ENCODE data around the gene IQUB. TPM values are rescaled to one million over a fixed set of nuclear protein-coding genes. Genes with fewer than 3 reads are reported as not detected.

Gene IQUB
- total RNA-seq, 5 donors from 2014 or later (not counting 1 experiment from before 2014, with no cell fraction given): 0.09 TPM; not detected in 3

DNA sequence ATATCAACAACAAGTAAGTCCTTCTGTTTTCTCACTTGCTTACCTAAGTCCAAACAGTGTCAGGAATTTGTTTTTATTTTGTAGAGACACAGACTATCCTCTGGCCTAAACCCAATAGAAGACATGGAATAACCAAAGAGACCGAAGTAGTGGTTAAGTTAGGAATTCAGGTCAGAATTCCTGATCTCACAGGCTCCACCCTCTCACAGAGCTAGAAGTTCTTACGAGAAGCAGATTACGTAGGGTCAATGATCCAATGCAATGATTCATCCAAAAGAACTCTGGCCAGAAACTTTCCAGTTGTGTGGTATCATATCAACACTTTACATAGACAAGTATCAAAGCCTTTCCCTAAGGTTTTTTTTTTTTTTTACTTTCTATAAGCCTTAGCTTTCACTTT is 73.8 kb downstream of the IQUB start:
- Mint-ChIP-seq H3K36me3 (no peaks in the 10 kb centered on the region), H3K4me1 (no peaks in the 10 kb centered on the region), H3K4me3 (no peak overlapping the region), H3K27ac (no peak overlapping the region), H3K27me3 (peaks cover 1 to 3% of the 10 kb centered on the region in 2 donors), H3K9me3 (no peaks in the 10 kb centered on the region)
- H3K9me3 ChIP-seq: no peaks in the 10 kb centered on the region
- ATAC-seq (replicated peaks in 1 of 4): no peak
- no peak overlapping the region for H3K4me3 ChIP-seq (ENCODE audit: control insufficient read depth in 1 of 2, extremely low read depth in 1 of 2, low read length in 1 of 2)
- POLR2A ChIA-PET: no interaction called here
- DNase-seq: no peak
- no peaks in the 10 kb centered on the region for H3K36me3 ChIP-seq (ENCODE audit: control insufficient read depth in 2 of 2, extremely low read depth in 1 of 2, insufficient read depth in 1 of 2, low read length in 1 of 2)
- no peaks in the 10 kb centered on the region for H3K4me1 ChIP-seq (ENCODE audit: control insufficient read depth in 1 of 2, extremely low read depth in 1 of 2, insufficient read depth in 2 of 2, low read length in 2 of 2)
- CTCF ChIA-PET: no interaction called here
- H3K27me3 ChIP-seq (replicated peaks in 1 of 2; ENCODE audit: control insufficient read depth in 2 of 2, extremely low read depth in 1 of 2, insufficient read depth in 2 of 2, low read length in 1 of 2): no peaks in the 10 kb centered on the region
- H3K27ac ChIP-seq (ENCODE audit: low read length): no peak overlapping the region
- no CpG with 5 or more reads among the region's 3 CpGs for WGBS (ENCODE audit: insufficient coverage)

DNA sequence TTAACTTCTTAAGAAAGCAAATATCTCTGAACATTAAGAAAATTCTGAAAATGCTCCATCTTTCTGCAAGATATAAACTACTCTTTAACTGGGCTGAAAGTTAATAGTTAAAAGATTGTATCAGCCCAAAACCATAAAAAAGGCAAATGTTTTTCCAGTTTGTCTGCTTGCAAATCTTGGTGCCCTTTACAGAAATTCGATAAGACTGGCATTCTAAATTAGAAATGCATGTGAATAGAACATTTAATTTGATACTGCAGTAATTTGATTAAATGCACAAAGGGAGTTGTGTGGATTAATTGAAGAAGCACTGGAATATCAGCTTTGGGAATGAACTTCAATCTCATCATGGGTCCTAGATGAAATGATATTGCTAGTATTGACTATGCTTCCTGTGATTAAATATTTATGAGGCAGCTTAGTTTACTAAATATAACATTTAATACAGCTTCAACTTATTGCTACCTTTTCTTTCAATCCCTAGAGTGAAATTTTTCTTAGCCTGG is 78.4 kb downstream of the IQUB start:
- H3K27me3 Mint-ChIP-seq: no peaks in the 10 kb centered on the region
- H3K27ac Mint-ChIP-seq: no peak overlapping the region
- ATAC-seq (replicated peaks in 1 of 4): no peak
- Histone ChIP-seq H3K27me3 (replicated peaks in 1 of 2; ENCODE audit: control insufficient read depth in 2 of 2, extremely low read depth in 1 of 2, insufficient read depth in 2 of 2, low read length in 1 of 2) (no peaks in the 10 kb centered on the region), H3K4me1 (ENCODE audit: control insufficient read depth in 1 of 2, extremely low read depth in 1 of 2, insufficient read depth in 2 of 2, low read length in 2 of 2) (no peaks in the 10 kb centered on the region), H3K9me3 (no peaks in the 10 kb centered on the region), H3K36me3 (ENCODE audit: control insufficient read depth in 2 of 2, extremely low read depth in 1 of 2, insufficient read depth in 1 of 2, low read length in 1 of 2) (no peaks in the 10 kb centered on the region), H3K27ac (ENCODE audit: low read length) (no peak overlapping the region), H3K4me3 (ENCODE audit: control insufficient read depth in 1 of 2, extremely low read depth in 1 of 2, low read length in 1 of 2) (no peak overlapping the region)
- ChIA-PET POLR2A (no interaction called here), CTCF (no interaction called here)
- H3K9me3 Mint-ChIP-seq: peaks cover 6 to 9% (median 7%) of the 10 kb centered on the region in 3 donors
- no peaks in the 10 kb centered on the region for H3K36me3 Mint-ChIP-seq
- no peak overlapping the region for H3K4me3 Mint-ChIP-seq
- WGBS (ENCODE audit: insufficient coverage): no CpG with 5 or more reads among the region's 1 CpG
- no peaks in the 10 kb centered on the region for H3K4me1 Mint-ChIP-seq
- no peak for DNase-seq

DNA sequence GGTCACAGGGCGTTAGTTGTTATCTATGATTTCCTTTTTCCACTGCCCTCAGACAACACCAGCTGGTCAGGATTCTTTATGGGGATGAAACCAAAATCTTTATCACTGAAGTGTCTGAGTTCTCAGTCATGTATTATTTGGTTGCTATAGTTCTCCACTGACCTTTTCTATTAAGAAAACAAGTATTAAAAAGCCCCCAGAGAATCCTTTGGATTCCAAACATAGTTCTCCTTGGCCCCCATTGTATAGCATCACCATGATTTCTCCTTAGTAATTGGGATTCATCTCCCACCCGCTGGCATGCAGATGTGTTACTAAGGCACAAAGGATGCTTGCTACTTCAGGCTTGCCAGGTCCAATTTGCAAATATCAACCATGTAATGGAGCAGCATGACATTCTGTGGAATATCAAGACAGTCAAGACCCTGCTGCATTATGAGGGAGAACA is 94.3 kb downstream of the IQUB start:
- Mint-ChIP-seq H3K36me3 (no peaks in the 10 kb centered on the region), H3K4me1 (no peaks in the 10 kb centered on the region), H3K9me3 (peaks cover 0 to 12% (median 5%) of the 10 kb centered on the region in 3 donors), H3K4me3 (no peak overlapping the region), H3K27me3 (no peaks in the 10 kb centered on the region), H3K27ac (no peak overlapping the region)
- DNase-seq (no peak), ATAC-seq (replicated peaks in 1 of 4) (no peak)
- no peaks in the 10 kb centered on the region for H3K27me3 ChIP-seq (replicated peaks in 1 of 2; ENCODE audit: control insufficient read depth in 2 of 2, extremely low read depth in 1 of 2, insufficient read depth in 2 of 2, low read length in 1 of 2)
- POLR2A ChIA-PET: no interaction called here
- H3K4me1 ChIP-seq (ENCODE audit: control insufficient read depth in 1 of 2, extremely low read depth in 1 of 2, insufficient read depth in 2 of 2, low read length in 2 of 2): no peaks in the 10 kb centered on the region
- CTCF ChIA-PET: no interaction called here
- no CpG with 5 or more reads among the region's 2 CpGs for WGBS (ENCODE audit: insufficient coverage)
- no peak overlapping the region for H3K4me3 ChIP-seq (ENCODE audit: control insufficient read depth in 1 of 2, extremely low read depth in 1 of 2, low read length in 1 of 2)
- no peak overlapping the region for H3K27ac ChIP-seq (ENCODE audit: low read length)
- H3K9me3 ChIP-seq: no peaks in the 10 kb centered on the region
- H3K36me3 ChIP-seq (ENCODE audit: control insufficient read depth in 2 of 2, extremely low read depth in 1 of 2, insufficient read depth in 1 of 2, low read length in 1 of 2): no peaks in the 10 kb centered on the region

DNA sequence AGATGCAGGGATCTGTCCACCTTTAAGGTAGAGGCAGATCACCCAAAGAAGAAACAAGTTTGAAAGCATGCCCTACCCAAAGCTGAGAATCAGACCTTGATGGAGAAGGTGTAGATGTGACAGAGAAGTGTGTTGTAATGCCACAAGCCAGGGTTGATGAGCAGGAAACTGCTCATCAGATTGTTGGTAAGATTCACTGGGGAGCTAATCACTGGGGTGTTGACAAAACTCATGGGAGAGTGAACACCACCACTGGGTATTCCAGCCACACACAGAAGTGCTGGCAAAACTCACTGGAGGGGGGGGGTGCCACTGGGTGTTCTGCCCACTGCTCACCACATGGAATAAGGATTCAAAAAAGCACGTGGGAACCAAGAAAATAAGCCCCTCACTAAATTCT is 95.2 kb downstream of the IQUB start:
- no peak overlapping the region for H3K4me3 ChIP-seq (ENCODE audit: control insufficient read depth in 1 of 2, extremely low read depth in 1 of 2, low read length in 1 of 2)
- H3K4me3 Mint-ChIP-seq: no peak overlapping the region
- H3K27ac Mint-ChIP-seq: no peak overlapping the region
- H3K9me3 ChIP-seq: no peaks in the 10 kb centered on the region
- CTCF ChIA-PET: no interaction called here
- no peak for DNase-seq
- no peak for ATAC-seq (replicated peaks in 1 of 4)
- H3K9me3 Mint-ChIP-seq: peaks cover 0 to 5% (median 5%) of the 10 kb centered on the region in 3 donors
- H3K36me3 ChIP-seq (ENCODE audit: control insufficient read depth in 2 of 2, extremely low read depth in 1 of 2, insufficient read depth in 1 of 2, low read length in 1 of 2): no peaks in the 10 kb centered on the region
- POLR2A ChIA-PET: no interaction called here
- 0% methylated on average over 1 of the region's 1 CpG for WGBS (ENCODE audit: insufficient coverage)
- H3K27me3 Mint-ChIP-seq: no peaks in the 10 kb centered on the region
- no peak overlapping the region for H3K27ac ChIP-seq (ENCODE audit: low read length)
- H3K36me3 Mint-ChIP-seq: no peaks in the 10 kb centered on the region
- H3K4me1 ChIP-seq (ENCODE audit: control insufficient read depth in 1 of 2, extremely low read depth in 1 of 2, insufficient read depth in 2 of 2, low read length in 2 of 2): no peaks in the 10 kb centered on the region
- H3K4me1 Mint-ChIP-seq: no peaks in the 10 kb centered on the region
- H3K27me3 ChIP-seq (replicated peaks in 1 of 2; ENCODE audit: control insufficient read depth in 2 of 2, extremely low read depth in 1 of 2, insufficient read depth in 2 of 2, low read length in 1 of 2): no peaks in the 10 kb centered on the region

DNA sequence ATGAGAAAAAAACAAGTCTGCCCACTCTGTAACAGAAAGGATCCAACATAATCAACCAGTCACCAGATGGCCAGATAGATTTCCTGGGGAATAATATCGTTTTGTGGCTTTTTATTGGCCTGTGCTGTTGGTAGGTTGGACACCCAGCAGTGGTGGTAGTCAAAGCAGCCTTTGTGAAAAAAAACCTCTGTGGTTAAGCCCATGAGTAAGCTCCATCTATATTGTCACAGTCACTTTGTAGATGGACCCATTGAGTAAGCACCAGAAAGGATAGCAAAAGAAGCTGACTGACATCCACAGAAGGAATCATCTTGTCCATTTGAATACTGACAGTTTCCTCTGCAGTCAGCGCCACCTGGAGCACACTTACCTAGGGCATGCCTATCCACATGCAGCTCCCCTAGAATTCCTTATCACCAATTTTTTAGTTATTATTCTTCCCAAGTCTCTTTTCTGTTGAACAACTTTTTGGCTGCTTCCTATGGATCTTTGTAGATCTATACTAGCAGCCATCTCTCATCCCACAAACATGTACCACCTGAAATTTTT is 96.9 kb downstream of the IQUB start:
- ChIA-PET POLR2A (no interaction called here), CTCF (no interaction called here)
- H3K27me3 ChIP-seq (replicated peaks in 1 of 2; ENCODE audit: control insufficient read depth in 2 of 2, extremely low read depth in 1 of 2, insufficient read depth in 2 of 2, low read length in 1 of 2): no peaks in the 10 kb centered on the region
- H3K4me1 Mint-ChIP-seq: no peaks in the 10 kb centered on the region
- no peaks in the 10 kb centered on the region for H3K4me1 ChIP-seq (ENCODE audit: control insufficient read depth in 1 of 2, extremely low read depth in 1 of 2, insufficient read depth in 2 of 2, low read length in 2 of 2)
- ATAC-seq (replicated peaks in 1 of 4): no peak
- no peaks in the 10 kb centered on the region for H3K9me3 ChIP-seq
- DNase-seq: no peak
- H3K4me3 ChIP-seq (ENCODE audit: control insufficient read depth in 1 of 2, extremely low read depth in 1 of 2, low read length in 1 of 2): no peak overlapping the region
- no peaks in the 10 kb centered on the region for H3K36me3 Mint-ChIP-seq
- no peaks in the 10 kb centered on the region for H3K36me3 ChIP-seq (ENCODE audit: control insufficient read depth in 2 of 2, extremely low read depth in 1 of 2, insufficient read depth in 1 of 2, low read length in 1 of 2)
- no peak overlapping the region for H3K27ac ChIP-seq (ENCODE audit: low read length)
- WGBS (ENCODE audit: insufficient coverage): 100% methylated on average over 1 of the region's 2 CpGs
- H3K4me3 Mint-ChIP-seq: no peak overlapping the region
- peaks cover 0 to 3% (median 0%) of the 10 kb centered on the region in 3 donors for H3K9me3 Mint-ChIP-seq
- H3K27ac Mint-ChIP-seq: no peak overlapping the region
- H3K27me3 Mint-ChIP-seq: no peaks in the 10 kb centered on the region

DNA sequence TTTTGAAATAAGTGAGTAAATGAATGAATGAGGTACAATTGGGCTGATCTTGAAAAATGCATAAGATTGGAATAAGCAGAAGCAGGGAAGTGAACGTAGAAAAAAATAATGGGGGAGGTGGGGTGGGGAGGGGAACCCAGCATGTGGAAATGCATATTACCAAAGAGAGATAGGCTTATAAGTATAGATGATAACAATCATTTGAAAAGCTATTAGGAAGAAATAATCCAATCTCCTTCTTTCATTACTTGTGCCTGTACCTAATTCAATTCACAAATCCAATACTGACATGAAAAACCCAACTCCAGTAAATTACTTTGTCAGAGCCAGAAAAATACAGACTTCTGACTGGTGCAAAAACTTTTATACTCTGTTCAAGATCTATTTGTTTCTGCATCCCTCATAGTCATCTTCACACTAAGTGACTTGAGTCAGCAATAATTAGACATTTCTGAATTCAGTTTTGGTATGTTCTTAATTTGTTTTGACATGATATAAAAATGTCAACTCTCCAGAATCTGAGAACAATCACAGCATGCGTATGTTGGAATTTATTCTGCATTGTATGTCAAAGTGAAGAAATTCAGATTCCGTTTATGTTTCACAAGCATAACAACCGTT is 99.2 kb downstream of the IQUB start:
- ATAC-seq (replicated peaks in 1 of 4) (no peak), DNase-seq (no peak)
- H3K4me1 ChIP-seq (ENCODE audit: control insufficient read depth in 1 of 2, extremely low read depth in 1 of 2, insufficient read depth in 2 of 2, low read length in 2 of 2): no peaks in the 10 kb centered on the region
- POLR2A ChIA-PET: no interaction called here
- 86% methylated on average over 1 of the region's 4 CpGs for WGBS (ENCODE audit: insufficient coverage)
- no peak overlapping the region for H3K27ac ChIP-seq (ENCODE audit: low read length)
- H3K4me3 ChIP-seq (ENCODE audit: control insufficient read depth in 1 of 2, extremely low read depth in 1 of 2, low read length in 1 of 2): no peak overlapping the region
- H3K27me3 Mint-ChIP-seq: no peaks in the 10 kb centered on the region
- H3K27ac Mint-ChIP-seq: no peak overlapping the region
- H3K36me3 ChIP-seq (ENCODE audit: control insufficient read depth in 2 of 2, extremely low read depth in 1 of 2, insufficient read depth in 1 of 2, low read length in 1 of 2): no peaks in the 10 kb centered on the region
- H3K9me3 ChIP-seq: no peaks in the 10 kb centered on the region
- no peaks in the 10 kb centered on the region for H3K9me3 Mint-ChIP-seq
- H3K4me1 Mint-ChIP-seq: no peaks in the 10 kb centered on the region
- H3K36me3 Mint-ChIP-seq: no peaks in the 10 kb centered on the region
- H3K4me3 Mint-ChIP-seq: no peak overlapping the region
- no peaks in the 10 kb centered on the region for H3K27me3 ChIP-seq (replicated peaks in 1 of 2; ENCODE audit: control insufficient read depth in 2 of 2, extremely low read depth in 1 of 2, insufficient read depth in 2 of 2, low read length in 1 of 2)
- CTCF ChIA-PET: no interaction called here

DNA sequence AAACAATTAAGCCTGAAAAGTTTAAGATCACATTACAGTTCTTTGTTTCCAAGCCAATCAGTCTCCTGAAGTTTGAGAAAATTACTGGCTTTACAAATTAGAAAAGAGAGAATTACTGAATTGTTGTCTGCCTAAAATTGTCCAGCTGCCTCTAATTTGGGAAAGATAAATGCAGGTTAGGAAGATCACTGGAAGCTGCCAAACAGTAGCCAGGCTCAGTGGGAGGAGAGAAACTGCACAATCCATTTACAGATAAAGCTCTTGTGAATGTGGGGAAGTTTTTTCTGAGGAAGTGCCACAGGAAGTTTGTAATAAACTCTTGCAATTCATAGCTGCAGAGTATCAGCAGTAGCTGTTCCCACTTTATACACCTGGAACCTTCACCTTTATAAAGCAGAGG is 100.7 kb downstream of the IQUB start:
- DNase-seq: no peak
- Histone ChIP-seq H3K4me3 (ENCODE audit: control insufficient read depth in 1 of 2, extremely low read depth in 1 of 2, low read length in 1 of 2) (no peak overlapping the region), H3K27ac (ENCODE audit: low read length) (no peak overlapping the region), H3K9me3 (no peaks in the 10 kb centered on the region), H3K27me3 (replicated peaks in 1 of 2; ENCODE audit: control insufficient read depth in 2 of 2, extremely low read depth in 1 of 2, insufficient read depth in 2 of 2, low read length in 1 of 2) (no peaks in the 10 kb centered on the region), H3K4me1 (ENCODE audit: control insufficient read depth in 1 of 2, extremely low read depth in 1 of 2, insufficient read depth in 2 of 2, low read length in 2 of 2) (no peaks in the 10 kb centered on the region), H3K36me3 (ENCODE audit: control insufficient read depth in 2 of 2, extremely low read depth in 1 of 2, insufficient read depth in 1 of 2, low read length in 1 of 2) (no peaks in the 10 kb centered on the region)
- no peaks in the 10 kb centered on the region for H3K36me3 Mint-ChIP-seq
- no peak for ATAC-seq (replicated peaks in 1 of 4)
- H3K4me1 Mint-ChIP-seq: no peaks in the 10 kb centered on the region
- no peaks in the 10 kb centered on the region for H3K9me3 Mint-ChIP-seq
- ChIA-PET CTCF (no interaction called here), POLR2A (no interaction called here)
- no peak overlapping the region for H3K27ac Mint-ChIP-seq
- H3K4me3 Mint-ChIP-seq: no peak overlapping the region
- no peaks in the 10 kb centered on the region for H3K27me3 Mint-ChIP-seq
